Measurements from ENCODE around the gene TP53BP2.
"Not testable (repeated sequence)": the region's sequence is repeated elsewhere in the genome, so short reads cannot be mapped to it uniquely, and the experiment has no call there.

The TP53BP2 gene, protein sequence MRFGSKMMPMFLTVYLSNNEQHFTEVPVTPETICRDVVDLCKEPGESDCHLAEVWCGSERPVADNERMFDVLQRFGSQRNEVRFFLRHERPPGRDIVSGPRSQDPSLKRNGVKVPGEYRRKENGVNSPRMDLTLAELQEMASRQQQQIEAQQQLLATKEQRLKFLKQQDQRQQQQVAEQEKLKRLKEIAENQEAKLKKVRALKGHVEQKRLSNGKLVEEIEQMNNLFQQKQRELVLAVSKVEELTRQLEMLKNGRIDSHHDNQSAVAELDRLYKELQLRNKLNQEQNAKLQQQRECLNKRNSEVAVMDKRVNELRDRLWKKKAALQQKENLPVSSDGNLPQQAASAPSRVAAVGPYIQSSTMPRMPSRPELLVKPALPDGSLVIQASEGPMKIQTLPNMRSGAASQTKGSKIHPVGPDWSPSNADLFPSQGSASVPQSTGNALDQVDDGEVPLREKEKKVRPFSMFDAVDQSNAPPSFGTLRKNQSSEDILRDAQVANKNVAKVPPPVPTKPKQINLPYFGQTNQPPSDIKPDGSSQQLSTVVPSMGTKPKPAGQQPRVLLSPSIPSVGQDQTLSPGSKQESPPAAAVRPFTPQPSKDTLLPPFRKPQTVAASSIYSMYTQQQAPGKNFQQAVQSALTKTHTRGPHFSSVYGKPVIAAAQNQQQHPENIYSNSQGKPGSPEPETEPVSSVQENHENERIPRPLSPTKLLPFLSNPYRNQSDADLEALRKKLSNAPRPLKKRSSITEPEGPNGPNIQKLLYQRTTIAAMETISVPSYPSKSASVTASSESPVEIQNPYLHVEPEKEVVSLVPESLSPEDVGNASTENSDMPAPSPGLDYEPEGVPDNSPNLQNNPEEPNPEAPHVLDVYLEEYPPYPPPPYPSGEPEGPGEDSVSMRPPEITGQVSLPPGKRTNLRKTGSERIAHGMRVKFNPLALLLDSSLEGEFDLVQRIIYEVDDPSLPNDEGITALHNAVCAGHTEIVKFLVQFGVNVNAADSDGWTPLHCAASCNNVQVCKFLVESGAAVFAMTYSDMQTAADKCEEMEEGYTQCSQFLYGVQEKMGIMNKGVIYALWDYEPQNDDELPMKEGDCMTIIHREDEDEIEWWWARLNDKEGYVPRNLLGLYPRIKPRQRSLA

DNA sequence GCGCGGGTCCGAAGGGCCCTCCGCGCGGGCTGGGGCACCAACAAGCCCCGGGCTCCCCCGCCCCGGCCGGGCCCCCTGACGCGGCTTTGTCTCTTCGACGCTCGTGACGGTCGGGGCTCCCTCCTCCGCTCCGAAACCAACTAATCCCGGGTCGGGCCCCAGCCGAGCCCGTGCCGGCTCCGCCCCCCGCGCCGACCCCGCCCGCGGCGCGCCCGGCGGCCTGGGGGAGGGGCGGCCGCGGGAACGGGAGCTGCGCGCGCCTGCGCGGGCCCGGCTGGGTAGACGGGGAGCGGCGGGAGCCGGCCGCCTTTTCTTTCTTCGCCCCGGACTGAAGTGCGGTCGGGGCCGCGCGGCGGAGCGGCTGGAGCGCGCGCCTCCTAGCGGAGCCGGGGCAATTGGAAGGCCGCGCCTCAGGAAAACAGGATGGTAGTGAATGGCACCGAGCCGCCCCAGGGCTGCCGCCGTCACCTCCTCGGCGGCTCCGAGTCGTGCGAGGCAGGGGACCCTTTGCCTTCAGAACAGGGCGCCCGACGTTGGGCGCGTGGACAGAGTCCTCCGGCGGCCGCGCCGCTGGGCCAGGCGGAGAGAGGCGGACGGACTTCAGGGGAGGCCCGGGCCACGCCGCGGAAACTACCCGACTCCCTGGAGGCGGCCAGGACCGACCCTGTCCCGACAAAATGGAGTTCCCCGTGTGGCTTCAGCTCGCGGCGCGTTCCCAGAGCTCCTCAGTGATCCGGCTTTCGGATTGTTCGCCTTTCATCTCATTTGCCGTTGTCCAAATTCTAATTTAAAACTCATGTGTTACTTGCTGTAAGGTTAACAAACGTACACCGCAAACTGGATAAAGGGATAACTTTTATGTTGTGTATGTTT lies at the start of gene TP53BP2:
Gene TP53BP2, minus strand, starts transcription at position 138 of the 873 bp plus-strand sequence. CDS start 267 bp downstream, outside the sequence.
- DNase-seq, result peak; percentile 88

DNA sequence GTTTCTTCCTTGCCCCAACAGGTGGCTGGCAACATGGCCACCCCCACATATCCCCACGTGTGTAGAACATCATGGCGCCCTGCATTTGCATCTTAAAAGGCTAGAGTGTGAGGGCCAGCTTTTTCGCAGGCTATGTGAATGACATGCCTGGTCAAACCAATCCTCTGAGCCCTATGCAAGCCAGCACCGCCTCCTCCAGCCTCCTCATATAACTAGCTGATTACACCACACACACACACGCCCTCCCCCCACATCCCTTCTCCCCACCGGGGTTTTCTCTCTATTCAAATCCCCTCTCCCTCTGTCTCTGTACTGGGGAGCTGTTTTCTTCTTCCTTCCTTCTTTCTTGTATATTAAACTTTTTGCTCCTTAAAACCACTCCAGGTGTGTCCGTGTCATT lies 44.7 kb upstream of the TP53BP2 start:
- not testable (repeated sequence) for DNase-seq

DNA sequence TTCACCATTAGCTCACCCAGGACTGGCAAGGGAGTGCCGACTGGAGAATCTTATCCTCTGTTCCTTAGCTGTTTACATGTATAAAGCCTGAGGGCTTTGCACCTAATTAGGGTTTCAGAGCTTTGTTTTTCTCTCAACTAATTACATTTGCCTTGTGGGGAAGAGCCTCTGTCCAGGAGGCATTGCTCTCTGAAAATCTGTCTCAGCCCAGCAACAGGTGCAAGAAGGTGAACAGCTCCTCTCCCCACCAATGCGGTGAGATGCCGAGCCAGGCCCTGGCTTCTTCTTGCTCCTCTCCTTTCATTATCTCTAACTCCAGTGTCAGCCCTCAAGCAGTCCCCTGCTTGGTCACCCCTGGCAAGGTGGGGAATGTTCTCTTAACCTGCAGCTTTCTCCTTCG lies 43.6 kb upstream of the TP53BP2 start:
- not testable (repeated sequence) for DNase-seq

DNA sequence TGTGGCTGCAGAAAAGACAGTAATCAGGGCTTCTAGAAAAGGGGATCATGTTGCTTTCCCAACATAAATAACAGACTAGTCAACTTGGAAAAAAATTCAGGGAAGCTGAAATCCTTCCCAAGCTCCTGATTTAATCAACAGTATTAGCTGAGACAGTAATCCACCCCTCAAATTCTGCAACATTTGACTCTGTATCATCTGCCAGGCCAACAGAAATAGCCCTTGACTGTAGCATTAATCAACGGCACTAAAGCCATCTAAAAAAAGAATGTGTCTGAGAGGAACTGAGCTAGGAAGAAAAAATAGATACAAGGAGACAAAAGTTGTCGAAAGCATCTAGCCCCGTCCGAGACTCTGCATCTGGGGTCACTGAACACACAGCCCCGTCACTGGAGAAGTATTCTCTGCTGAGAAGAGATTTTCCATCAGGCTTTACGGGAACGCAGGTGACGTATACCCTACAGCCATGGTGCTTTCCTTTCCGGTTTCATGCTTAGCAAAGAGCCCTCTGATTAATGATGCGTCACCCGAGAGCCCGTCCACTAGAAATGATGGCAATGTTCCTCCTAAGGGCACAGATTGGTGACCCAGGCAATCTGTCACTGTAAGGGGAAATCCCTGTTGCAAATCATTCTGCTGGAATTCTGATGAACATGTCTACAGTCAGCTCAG lies 42.1 kb upstream of the TP53BP2 start:
- no peak for DNase-seq

DNA sequence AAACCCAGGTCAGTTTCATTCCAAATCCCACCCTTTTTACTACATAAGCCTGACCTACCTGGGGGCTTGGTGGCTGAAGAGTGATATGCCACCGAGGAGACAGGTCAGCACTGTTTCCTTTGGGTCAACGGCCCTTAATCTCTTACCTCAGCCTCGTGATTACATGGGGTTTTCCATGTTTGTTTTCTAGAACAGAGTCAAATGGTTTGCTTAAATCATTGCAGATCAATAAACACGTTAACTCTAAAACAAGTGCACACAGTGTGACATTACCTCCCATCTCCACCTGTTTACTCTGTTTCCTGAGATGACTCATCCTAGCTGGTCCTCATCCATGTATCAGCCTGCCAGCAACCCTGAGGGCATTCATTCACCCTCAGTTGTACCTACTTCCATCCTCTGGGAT lies 40.8 kb upstream of the TP53BP2 start:
- no peak for DNase-seq

DNA sequence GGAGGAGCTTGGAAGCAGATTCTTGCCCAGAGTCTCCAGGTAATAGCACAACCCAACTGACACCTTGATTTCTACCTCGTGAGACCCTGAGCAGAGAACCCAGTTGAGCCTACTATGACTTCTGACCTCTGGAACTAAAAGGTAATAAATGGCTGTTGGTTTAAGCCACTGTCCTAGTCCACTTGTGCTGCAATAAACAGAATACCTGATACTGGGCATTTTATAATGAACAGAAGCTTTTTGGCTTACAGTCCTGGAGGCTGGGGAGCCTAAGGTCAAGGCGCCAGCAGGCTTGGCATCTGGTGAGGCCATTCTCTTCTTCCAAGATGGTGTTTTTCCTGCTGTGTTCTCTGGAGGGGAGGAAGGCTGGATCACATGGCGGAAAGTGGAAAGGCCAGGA lies 39.9 kb upstream of the TP53BP2 start:
- DNase-seq, result no peak

DNA sequence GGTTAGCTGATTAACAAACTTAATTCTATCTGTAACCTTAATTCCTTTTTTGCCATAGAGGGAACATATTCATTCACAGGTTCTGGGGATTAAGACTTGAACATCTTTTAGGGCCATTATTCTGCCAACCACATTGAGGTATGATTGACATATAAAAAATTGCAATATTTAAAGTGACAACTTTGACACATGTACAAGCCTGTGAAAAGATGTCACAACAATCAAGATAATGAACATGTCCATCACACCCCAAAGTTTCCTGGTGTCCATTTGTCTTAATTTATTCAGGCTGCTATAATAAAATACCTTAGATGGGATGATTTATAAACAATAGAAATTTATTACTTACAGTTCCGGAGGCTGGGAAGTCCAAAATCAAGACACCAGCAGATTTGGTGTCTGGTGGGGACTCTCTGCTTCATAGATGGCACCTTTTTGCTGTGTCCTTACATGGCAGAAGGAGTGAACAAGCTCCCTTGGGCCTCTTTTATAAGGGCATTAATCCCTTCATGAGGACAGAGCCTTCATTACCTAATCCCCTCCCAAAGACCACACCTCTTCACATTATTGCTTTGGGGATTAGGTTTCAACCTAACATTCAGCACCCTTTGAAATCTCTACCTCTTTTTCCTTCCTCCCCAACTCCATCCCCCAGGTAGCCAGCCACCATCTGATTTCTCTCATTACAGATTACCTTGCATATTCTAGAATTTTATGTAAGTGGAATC lies 33.0 kb upstream of the TP53BP2 start:
- no peak for DNase-seq

DNA sequence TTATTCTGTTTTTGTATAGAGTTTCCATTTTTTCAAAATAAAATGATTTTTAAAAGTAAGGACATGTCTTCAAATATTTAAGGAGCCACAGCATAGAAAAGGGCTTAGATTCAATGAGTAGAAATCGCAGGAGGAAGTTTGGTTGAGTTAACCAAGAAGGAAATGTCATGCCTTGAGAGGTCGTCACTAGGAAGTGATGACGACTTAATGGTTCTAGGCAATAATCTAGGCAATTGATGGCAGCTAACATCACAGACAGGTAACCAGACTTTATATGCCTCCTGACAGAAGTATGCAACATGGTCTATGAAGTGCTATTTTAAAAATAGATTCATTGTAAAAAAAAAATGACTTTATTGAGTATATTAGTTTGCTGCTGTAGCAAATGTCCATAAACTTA lies 32.1 kb upstream of the TP53BP2 start:
- DNase-seq, result no peak

DNA sequence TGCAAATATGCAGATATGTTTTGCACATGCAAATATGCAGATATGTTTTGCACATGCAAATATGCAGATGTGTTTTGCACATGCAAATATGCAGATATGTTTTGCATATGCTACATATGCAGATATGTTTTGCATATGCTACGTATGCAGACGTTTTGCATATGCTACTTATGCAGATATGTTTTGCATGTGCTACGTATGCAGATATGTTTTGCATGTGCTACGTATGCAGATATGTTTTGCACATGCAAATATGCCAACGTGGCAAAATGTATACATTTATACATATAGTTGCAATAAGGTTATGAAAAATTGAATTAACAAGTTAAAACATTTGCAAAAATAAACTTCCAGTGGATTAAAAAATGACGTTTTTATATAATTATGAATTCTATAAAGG lies 30.8 kb upstream of the TP53BP2 start:
- DNase-seq, result no peak

DNA sequence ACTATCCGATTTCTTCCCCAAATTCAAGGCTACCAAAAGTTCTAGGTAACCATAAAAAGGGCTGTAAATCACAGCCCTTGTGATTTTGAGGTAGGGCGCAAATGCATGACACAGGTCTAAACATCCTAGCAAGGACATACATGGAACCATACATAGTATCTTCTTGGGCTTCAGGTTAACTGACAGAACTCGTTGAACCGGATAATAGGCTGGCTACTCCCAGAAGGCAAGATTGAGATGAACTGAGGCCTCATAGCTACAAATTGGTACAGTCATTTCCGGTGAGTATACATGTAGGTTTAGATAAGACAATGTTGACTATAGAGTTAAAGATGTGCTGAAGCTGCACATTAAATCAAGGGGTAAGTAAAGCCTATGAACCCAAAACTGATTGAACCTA lies 27.3 kb upstream of the TP53BP2 start:
- no peak for DNase-seq

DNA sequence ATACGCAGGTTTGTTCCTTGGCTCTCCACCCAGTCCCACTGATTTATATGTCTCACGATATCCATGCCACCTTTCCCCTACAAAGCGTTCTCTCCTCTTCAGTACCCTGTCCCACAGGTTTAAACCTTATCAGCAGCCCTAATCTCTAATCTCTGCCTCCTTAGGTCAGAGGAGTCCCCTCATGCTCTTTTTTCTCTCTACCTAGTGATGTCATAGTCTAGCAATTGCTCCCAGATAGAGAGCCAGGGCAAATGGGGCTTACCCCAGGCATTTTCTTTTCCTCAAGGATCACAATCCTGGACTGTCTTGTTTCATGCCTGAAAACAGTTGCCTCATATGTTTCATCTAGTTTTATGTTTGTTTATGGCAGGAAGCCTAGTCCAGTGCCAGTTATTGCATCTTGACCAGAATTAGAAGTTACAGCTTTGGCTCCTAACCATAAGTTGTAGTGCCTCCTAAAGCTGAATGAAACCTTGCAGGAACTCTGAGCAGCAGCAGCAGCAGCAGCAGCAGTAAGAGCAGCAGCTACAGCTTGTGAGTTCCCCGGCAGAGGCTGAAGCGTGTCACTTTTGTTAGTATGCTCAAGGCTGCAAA lies 26.7 kb upstream of the TP53BP2 start:
- DNase-seq, result no peak

DNA sequence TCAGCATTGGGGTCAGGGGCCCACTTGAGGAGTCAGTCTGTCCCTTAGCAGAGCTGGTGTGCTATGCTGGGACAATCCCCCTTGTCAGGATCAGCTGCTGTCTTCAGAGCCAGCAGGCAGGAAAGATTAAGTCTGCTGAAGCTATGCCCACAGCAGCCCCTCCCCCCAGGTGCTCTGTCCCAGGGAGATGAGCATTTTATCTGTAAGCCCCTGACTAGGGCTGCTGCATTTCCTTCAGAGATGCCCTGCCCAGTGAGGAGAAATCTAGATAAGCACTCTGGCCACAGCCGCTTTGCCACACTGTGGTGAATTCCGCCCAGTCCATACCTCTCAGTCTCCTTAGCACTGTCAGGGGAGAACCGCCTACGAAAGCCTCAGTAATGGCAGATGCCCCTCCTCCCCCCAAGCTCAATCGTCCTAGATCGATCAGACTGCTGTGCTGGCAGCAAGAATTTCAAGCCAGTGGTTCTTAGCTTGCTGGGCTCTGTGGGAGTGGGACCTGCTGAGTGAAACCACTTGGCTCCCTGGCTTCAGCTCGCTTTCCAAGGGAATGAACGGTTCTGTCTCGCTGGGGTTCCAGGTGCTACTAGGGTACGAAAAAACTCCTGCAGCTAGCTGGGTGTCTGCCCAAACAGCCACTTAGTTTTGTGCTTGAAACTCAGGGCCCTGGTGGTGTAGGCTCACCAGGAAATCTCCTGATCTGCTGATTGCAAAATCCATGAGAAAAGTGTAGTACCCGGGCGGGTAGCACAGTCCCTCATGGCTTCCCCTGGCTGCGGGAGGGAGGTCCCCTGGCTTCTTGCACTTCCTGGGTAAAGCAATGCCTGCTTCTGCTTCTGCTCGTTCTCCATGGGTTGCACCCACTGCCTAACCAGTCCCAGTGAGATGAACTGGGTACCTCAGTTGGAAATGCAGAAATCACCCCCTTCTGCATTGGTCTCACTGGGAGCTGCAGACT lies 25.1 kb upstream of the TP53BP2 start:
- DNase-seq, result no peak

DNA sequence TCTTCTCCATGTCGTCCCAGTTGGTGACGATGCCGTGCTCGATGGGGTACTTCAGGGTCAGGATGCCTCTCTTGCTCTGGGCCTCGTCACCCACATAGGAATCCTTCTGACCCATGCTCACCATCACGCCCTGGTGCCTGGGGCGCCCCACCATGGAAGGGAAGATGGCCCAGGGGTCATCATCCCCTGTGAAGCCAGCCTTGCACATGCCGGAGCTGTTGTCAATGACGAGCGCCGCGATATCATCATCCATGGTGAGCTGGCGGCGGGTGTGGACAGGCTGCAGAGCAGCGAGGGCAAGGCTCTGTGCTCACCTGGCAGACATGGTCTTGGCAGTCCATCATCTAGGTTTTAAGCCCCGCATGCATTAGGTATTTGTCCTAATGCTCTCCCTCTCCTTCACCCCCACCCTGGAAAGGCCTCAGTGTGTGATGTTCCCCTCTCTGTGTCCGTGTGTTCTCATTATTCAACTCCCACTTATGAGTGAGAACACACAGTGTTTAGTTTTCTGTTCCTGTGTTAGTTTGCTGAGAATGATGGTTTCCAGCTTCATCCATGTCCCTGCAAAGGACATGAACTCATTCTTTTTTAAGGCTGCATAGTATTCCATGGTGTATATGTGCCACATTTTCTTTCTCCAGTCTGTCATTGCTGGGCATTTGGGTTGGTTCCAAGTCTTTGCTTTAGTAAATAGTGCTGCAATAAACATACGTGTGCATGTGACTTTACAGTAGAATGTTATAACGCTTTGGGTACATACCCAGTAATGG lies 19.0 kb upstream of the TP53BP2 start:
- DNase-seq, result not testable (repeated sequence)

DNA sequence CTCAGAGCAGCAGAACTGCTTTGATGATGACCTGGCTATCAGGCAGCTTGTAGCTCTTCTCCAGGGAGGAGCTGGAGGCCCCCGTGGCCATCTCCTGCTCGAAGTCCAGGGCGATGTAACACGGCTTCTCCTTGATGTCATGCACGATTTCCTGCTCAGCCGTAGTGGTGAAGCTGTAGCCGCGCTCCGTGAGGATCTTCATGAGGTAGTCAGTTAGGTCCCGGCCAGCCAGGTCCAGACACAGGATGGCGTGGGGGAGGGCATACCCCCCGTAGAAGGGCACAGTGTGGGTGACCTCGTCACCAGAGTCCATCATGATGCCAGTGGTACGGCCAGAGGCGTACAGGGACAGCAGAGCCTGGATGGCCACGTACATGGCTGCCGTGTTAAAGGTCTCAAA lies 18.3 kb upstream of the TP53BP2 start:
- DNase-seq, result no peak

DNA sequence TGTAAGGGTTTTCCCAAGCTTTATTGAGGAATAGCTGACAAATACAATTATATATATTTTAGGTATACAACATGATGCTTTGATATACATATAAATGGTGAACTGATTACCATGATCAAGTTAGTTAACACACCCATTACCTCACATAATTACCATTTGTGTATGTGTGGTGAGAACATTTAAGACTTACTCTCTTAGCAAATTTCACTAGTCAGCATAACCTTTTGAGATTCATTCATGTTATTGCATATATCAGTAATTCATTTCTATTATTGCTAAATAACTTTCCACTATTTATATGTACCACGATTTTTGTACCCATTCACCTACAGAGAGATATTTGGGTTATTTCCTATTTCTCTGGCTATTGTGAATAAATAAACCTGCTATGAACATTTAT lies 16.2 kb upstream of the TP53BP2 start:
- no peak for DNase-seq

DNA sequence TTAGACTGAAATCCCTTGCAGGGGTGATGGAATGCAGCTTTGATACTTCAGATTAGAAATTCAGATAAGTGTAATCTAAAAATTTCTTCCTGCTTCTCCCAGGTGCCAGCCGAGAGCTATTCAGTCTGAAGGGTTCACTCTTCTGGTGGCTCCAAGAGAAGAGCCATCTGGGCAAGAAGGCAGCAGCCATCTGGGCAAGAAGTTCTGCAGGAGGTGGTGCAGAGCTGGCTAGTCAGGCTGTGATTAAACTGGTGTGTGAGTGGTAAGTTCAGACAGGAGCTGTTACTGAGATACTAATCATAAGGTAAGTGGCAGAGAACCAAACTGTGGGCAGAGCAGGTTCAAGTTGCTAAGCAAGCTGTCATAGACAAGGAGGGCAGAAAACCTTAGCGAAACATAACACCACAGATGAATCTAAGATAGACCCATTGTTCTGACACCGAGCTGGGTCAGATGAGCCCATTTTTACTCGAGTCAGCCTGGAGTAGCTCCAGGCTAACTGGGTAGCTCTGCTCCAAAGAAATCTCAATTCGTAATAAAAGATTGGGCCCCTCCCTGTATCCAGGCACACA lies 14.4 kb upstream of the TP53BP2 start:
- DNase-seq, result peak; percentile 27

DNA sequence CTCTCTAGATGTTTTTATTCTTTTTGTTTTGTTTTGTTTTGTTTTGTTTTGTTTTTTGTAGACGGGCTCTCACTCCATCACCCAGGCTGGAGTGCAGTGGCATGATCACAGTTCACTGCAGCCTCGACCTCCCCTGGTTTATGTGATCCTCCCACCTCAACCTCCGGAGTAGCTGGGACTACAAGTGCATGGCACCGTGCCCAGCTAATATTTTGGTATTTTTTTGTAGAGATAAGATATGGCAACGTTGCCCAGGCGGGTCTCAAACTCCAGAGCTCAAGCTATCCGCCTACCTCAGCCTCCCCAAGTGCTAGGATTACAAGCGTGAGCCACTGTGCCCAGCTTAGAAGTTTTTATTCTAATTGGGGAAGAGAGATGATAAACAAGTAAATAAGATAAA lies 13.3 kb upstream of the TP53BP2 start:
- DNase-seq, result no peak

DNA sequence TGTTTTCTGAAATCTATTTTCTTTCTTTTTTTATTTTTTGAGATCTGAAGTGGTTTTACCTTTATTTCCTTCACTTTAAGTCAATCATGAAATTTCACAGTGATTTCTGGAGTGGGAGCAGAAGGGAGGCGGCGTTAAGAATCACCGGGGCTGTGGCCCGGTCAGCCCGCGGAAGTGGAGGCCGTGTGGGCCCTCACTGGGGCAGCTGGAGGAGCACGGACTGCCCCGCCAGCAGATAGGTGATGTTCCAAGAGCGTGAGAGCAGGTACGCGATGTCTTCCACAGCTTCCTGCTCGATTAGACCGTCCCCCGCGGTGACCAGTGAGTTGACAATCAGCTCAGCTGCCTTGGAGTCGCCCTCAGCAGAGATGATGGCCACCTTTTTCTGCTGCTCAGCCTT lies 10.6 kb upstream of the TP53BP2 start:
- DNase-seq, result no peak
